ENCODE results near the gene TMEM225B.
"Not testable (repeated sequence)": the region's sequence is repeated elsewhere in the genome, so short reads cannot be mapped to it uniquely, and the experiment has no call there.

The TMEM225B gene

DNA sequence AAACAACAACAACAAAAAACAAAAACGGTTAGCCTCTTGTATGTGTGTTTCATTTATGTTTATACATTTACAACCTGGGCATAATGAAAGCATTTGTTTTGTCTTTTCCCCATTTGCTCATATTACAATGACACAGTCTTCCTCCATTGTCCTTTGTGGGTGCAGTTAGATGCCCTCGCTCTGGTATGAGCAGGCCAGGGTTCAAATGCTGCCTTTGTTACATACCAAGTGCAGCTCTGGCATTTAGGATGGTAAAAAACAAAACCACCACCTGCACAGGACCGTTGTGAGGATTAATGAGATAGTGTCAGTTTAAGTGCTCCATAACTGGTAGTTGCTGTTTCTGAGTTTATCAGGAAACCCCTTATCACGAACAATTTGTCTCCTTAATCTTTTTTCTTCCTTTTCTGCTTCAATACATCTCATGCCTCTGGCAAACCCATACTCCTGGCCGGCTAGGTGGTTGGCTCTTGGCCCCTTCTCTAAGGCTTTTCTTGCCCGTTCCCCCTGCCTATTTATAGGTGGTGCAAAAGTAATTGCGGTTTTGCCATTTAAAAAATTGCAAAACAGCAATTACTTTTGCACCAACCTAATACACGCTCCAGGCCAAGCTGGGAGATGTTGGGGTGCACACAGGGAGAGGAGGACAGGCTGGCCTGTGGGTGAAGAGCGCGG lies 18.6 kb upstream of the TMEM225B start:
- DNase-seq (ENCODE audit: insufficient read length, low spot score) (no peak), FAIRE-seq (peak; percentile 40)
- no peak for TF ChIP-seq PAX5 (IDR thresholded peaks at IDR 0.05; ENCODE audit: insufficient read depth, low read length, severe bottlenecking)
- no peak for TF ChIP-seq POLR2A (IDR thresholded peaks at IDR 0.05; ENCODE audit: low read depth, low read length)
- TF ChIP-seq TAF1 (IDR thresholded peaks at IDR 0.05; ENCODE audit: low read depth, low read length): no peak
- no peak for TF ChIP-seq POLR2AphosphoS5 (IDR thresholded peaks at IDR 0.05; ENCODE audit: low read depth, low read length)
- TF ChIP-seq SPI1 (IDR thresholded peaks at IDR 0.05; ENCODE audit: low read depth, low read length): no peak
- TF ChIP-seq POU2F2 (IDR thresholded peaks at IDR 0.05; ENCODE audit: low read depth, low read length): no peak

DNA sequence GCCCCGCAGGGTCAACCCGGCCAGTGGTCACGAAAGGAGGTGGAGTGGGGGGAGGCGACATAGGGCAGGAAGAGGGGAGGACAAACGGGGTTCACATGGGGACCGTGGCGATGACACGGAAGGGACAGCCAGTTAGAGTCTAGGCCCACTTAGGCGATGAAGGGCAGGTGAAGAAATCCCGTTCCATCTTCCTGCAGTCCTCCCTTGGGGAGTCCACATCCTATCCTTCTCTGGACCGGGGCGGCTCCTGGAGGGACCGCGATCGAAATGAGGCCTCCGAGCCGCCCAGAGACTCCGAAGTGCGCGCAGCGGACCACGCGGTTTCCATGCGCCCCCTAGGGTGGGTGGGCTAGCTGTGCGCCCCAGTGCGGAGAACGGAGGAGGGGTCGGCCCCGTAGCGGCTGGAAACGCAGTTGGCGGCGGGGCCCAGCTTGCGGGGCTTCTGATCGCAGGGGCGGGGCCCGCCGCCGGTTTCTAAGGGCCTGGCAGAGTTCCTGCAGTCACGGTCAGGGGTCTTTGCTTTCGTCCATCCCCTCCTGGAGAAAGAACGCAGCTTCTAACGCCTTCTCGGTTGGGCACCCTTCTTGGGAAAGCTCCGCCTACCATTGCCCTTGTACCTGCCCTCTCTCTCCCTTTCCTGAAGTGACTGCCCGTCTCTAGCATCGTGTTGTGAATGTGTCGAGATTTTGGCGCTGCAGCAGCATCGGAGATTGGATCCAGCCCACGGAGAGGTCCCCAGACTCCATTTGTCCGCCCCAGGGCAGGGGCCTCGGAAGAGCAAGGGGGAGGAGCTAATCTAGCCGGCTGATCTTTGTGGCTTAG lies 17.9 kb upstream of the TMEM225B start:
- DNase-seq (ENCODE audit: insufficient read length, low spot score): no peak
- TF ChIP-seq PAX5 (IDR thresholded peaks at IDR 0.05; ENCODE audit: insufficient read depth, low read length, severe bottlenecking) (no peak), TAF1 (IDR thresholded peaks at IDR 0.05; ENCODE audit: low read depth, low read length) (no peak), POLR2A (IDR thresholded peaks at IDR 0.05; ENCODE audit: low read depth, low read length) (no peak), SPI1 (IDR thresholded peaks at IDR 0.05; ENCODE audit: low read depth, low read length) (no peak), POLR2AphosphoS5 (IDR thresholded peaks at IDR 0.05; ENCODE audit: low read depth, low read length) (no peak), POU2F2 (IDR thresholded peaks at IDR 0.05; ENCODE audit: low read depth, low read length) (no peak)
- FAIRE-seq: peak; percentile 43

DNA sequence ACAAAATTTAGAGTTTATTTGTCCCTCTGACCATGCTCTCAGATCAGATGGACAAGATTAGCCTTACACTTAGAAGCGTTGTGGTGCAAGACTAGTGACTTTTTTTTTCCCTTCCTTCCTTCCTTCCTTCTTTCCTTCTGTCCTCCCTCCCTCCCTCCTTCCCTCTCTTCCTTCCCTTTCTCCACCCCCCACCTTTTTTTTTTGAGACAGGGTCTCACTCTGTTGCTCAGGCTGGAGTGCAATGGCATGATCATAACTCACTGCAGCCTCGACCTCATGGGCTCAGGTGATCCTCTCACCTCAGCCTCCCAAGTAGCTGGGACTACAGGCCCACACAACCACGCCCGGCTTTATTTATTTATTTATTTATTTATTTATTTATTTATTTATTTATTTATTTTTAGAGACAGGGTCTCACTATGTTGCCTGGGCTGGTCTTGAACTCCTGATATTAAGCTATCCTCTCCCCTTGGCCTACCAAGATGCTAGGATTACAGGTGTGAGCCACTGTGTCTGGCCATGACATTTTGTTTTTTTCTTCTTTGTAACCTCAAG lies 17.2 kb upstream of the TMEM225B start:
- not testable (repeated sequence) for DNase-seq (ENCODE audit: insufficient read length, low spot score); FAIRE-seq

DNA sequence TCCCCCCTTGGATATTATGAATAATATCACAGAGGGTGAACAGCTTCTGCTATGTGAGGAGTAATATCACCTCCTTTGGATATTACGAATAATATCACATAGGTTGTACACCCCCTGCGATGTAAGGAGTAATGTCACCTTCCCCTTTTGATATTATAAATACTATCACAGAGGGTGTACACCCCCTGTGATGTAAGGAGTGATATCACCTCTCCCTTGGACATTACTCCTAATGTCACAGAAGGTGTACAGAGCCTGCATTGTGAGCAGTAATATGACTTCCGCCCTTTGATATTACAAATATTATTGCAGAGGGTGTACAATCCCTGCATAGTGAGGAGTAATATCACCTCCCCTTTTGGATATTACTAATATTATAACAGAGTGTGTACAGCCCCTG lies 9.2 kb upstream of the TMEM225B start:
- DNase-seq (ENCODE audit: insufficient read length, low spot score) (no peak), FAIRE-seq (no peak)
- TF ChIP-seq SPI1 (IDR thresholded peaks at IDR 0.05; ENCODE audit: low read depth, low read length) (no peak), POU2F2 (IDR thresholded peaks at IDR 0.05; ENCODE audit: low read depth, low read length) (no peak), POLR2AphosphoS5 (IDR thresholded peaks at IDR 0.05; ENCODE audit: low read depth, low read length) (no peak), TAF1 (IDR thresholded peaks at IDR 0.05; ENCODE audit: low read depth, low read length) (no peak), POLR2A (IDR thresholded peaks at IDR 0.05; ENCODE audit: low read depth, low read length) (no peak), PAX5 (IDR thresholded peaks at IDR 0.05; ENCODE audit: insufficient read depth, low read length, severe bottlenecking) (no peak)

DNA sequence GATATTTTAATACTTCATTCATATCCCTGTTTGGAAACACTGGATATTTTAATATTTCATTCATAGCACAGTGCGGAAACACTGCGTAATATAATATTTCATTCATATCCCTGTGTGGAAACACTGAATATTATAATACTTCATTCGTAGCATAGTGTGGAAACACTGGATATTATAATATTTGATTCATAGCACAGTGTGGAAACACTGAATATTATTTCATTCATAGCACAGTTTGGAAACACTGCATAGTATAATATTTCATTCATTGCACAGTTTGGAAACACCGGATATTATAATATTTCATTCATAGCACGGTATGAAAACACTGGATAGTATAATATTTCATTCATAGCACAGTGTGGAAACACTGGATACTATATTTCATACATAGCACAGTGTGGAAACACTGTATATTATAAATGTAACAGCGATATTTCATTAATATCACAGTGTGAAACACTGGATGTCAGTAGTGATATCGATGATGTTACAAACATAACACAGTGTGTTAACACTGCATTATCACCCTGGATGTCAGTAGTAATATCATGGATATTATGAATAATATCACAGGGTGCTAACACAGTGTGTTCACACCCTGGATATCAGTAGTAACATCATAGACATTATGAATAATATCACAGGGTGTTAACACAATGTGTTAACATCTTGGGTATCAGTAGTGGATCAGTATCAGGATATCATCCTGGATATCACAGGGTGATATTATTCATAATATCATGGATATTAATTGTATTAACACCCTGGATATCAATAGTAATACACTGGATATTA lies 2.9 kb upstream of the TMEM225B start:
- FAIRE-seq: peak; percentile 55
- DNase-seq (ENCODE audit: insufficient read length, low spot score): no peak
- TF ChIP-seq PAX5 (IDR thresholded peaks at IDR 0.05; ENCODE audit: insufficient read depth, low read length, severe bottlenecking) (no peak), POU2F2 (IDR thresholded peaks at IDR 0.05; ENCODE audit: low read depth, low read length) (no peak), TAF1 (IDR thresholded peaks at IDR 0.05; ENCODE audit: low read depth, low read length) (no peak), SPI1 (IDR thresholded peaks at IDR 0.05; ENCODE audit: low read depth, low read length) (no peak), POLR2A (IDR thresholded peaks at IDR 0.05; ENCODE audit: low read depth, low read length) (no peak), POLR2AphosphoS5 (IDR thresholded peaks at IDR 0.05; ENCODE audit: low read depth, low read length) (no peak)

DNA sequence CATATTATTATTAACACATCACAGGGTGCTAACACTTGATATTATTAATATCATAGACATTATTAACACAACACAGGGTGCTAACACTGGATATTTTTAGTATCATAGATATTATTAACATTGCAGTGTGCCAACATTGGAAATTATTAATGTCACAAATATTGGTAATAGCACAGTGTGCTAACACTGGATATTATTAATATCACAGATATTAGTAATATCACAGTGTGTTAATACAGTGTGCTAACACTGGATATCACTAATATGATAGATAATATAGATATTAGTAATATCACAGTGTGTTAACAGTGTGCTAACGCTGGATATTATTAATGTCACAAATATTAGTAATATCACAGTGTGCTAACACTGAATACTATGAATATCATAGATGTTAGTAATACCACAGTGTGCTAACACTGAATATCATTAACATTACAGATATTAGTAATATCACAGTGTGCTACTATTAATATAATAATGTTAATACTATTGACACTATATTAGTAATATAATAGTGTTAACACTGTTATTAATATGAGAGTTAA lies 1.6 kb upstream of the TMEM225B start:
- TF ChIP-seq SPI1 (IDR thresholded peaks at IDR 0.05; ENCODE audit: low read depth, low read length): no peak
- no peak for TF ChIP-seq PAX5 (IDR thresholded peaks at IDR 0.05; ENCODE audit: insufficient read depth, low read length, severe bottlenecking)
- no peak for TF ChIP-seq POLR2AphosphoS5 (IDR thresholded peaks at IDR 0.05; ENCODE audit: low read depth, low read length)
- TF ChIP-seq POLR2A (IDR thresholded peaks at IDR 0.05; ENCODE audit: low read depth, low read length): no peak
- TF ChIP-seq POU2F2 (IDR thresholded peaks at IDR 0.05; ENCODE audit: low read depth, low read length): no peak
- TF ChIP-seq TAF1 (IDR thresholded peaks at IDR 0.05; ENCODE audit: low read depth, low read length): no peak
- FAIRE-seq (no peak), DNase-seq (ENCODE audit: insufficient read length, low spot score) (no peak)

DNA sequence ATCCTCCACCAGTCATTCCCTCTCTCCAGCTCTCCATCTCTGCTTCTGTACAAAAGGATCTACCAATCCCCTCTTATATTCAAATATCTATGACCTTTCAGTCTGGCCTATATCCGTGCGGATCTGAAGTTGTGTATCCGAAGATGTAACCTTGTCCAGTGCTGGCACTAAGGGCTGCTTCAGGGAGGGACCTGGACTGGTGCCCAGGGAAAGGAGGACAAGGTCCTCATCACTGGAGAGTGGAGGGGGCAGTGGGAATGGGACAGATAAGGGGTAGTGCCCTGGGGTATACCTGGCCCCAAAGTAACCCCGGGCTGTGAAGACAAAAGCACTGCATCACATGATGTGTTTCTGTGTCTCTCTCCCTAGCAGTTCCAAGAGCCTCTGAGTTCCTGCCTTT lies 1.8 kb downstream of the TMEM225B start:
- DNase-seq (ENCODE audit: insufficient read length, low spot score): no peak
- no peak for FAIRE-seq
- TF ChIP-seq POLR2A (IDR thresholded peaks at IDR 0.05; ENCODE audit: low read depth, low read length): no peak
- TF ChIP-seq TAF1 (IDR thresholded peaks at IDR 0.05; ENCODE audit: low read depth, low read length): no peak
- TF ChIP-seq SPI1 (IDR thresholded peaks at IDR 0.05; ENCODE audit: low read depth, low read length): no peak
- TF ChIP-seq PAX5 (IDR thresholded peaks at IDR 0.05; ENCODE audit: insufficient read depth, low read length, severe bottlenecking): no peak
- TF ChIP-seq POLR2AphosphoS5 (IDR thresholded peaks at IDR 0.05; ENCODE audit: low read depth, low read length): no peak
- no peak for TF ChIP-seq POU2F2 (IDR thresholded peaks at IDR 0.05; ENCODE audit: low read depth, low read length)

DNA sequence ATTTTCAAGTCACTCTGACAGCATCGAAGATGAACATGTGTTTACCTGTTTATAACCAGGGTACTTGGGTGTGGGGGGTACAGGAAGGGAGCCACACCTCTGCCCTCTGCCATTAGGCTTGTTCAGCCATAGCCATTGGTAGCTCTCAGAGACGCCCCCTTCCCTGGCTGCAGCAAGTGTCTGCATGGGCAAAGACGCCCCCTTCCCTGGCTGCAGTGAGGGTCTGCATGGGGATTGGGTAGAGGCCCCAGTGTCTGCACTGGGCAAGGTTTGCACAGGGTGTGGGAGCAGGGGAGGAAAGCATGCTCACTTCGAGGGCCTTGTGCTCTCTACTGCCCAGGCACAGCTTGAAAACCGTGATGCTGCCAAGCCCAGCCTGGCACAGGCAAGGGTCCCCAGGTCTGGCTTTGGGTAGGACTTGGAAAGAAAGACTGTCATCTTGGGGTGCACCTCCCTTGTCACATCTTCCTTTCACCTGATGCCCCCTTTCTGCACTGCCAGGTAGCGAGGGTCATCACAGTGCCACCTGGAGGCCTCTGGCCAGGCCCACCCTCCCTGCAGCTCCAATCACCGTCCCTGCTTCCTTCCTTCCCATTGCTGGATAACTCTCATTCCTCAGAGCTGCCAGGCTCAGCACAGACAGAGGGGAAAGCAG lies 3.7 kb downstream of the TMEM225B start:
- TF ChIP-seq POU2F2 (IDR thresholded peaks at IDR 0.05; ENCODE audit: low read depth, low read length) (no peak), TAF1 (IDR thresholded peaks at IDR 0.05; ENCODE audit: low read depth, low read length) (no peak), SPI1 (IDR thresholded peaks at IDR 0.05; ENCODE audit: low read depth, low read length) (no peak), POLR2AphosphoS5 (IDR thresholded peaks at IDR 0.05; ENCODE audit: low read depth, low read length) (no peak), PAX5 (IDR thresholded peaks at IDR 0.05; ENCODE audit: insufficient read depth, low read length, severe bottlenecking) (no peak), POLR2A (IDR thresholded peaks at IDR 0.05; ENCODE audit: low read depth, low read length) (no peak)
- FAIRE-seq (no peak), DNase-seq (ENCODE audit: insufficient read length, low spot score) (no peak)

Measured in GM12891 (cell line).